ENCODE data around the gene ABHD5.
"Not testable (repeated sequence)": the region's sequence is repeated elsewhere in the genome, so short reads cannot be mapped to it uniquely, and the experiment has no call there.

The ABHD5 gene

DNA sequence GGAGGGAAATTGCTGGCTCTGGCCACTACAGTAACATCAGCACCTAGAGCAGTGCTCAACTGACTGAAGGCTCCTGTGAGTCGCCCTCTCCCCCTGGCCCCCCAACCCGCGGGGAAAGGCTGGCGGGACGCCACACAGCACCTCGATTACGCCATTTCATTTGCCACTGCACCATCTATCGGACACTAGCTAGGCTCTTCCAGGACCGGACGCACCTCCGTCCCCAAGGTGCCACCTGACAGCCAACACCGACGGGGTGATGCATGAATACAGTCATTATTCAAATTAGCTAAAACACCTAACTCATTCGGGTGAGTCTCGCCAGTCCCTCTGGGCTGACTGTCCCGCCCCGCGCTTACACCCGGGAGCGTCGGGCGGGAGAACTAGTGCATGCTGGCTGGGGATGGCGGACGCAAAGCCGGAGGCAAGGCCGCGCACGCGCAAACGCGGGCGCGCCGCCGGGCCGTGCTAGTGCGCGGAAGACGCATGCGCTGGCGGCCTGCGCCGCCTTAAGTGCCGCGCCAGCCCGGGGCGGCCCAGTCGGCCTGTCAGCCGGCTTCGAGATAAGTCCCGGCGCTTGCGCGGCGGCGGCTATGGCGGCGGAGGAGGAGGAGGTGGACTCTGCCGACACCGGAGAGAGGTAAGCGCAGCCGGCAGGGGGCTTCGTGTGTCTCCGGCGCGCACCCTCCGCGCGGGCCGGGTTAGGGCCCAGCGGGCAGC, at the start of gene ABHD5:
ABHD5 (plus strand) TSS at position 539 of the 720 bp plus-strand sequence; CDS start at position 594, 55 bp downstream.
- peak; percentile 94 for ATAC-seq (replicated peaks; ENCODE audit: extremely low read depth, poor library complexity, severe bottlenecking)
- peak within 1 kb of the TSS; percentile 89 for H3K27ac Mint-ChIP-seq (ENCODE audit: low read depth)
- H3K36me3 Mint-ChIP-seq (ENCODE audit: insufficient read depth): peaks cover 10% of the 10 kb centered on the region
- DNase-seq (ENCODE audit: low spot score in 2 of 2): peak; percentile 94
- no peaks in the 10 kb centered on the region for H3K9me3 Mint-ChIP-seq
- peak within 1 kb of the TSS; percentile 88 for H3K4me3 Mint-ChIP-seq
- peaks cover 26% of the 10 kb centered on the region for H3K4me1 Mint-ChIP-seq
- H3K27me3 Mint-ChIP-seq: no peaks in the 10 kb centered on the region

DNA sequence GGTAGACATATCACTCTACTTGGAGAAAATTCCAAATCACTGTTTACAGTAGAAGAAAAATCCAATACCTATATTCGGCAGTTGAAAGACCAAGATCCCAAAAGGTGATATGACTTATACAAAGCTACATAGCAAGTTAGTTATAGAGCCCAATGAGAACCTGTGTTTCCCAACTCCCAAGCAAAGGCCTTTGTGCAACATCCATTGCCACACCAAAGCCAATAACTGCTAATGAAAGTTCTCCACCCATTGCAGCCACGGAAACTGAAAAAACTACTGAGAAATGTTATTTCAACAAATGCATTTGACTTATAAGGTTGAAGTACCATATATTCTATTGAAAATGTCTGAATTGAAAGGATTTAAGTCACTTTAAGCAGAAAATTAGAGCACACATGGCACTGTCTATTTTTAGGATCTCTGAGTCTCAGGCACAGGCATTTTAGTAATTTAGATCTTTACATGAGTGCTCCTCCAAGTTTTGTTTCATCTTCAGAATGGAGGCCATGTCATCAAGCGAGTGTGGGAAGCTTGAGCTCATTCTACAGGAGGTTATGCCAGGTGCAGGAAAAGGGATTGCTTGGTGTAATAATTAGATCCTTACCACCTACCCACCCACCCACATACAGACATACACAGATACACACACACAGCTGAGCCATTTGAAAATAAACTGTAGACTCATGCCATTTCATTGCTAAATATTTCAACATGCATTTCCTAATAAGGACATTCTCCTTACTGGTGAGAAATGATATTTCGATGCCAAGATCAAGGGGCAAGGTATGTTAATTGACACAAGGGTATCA, 49.2 kb upstream of the ABHD5 start:
- ATAC-seq (replicated peaks; ENCODE audit: extremely low read depth, poor library complexity, severe bottlenecking) (no peak), DNase-seq (ENCODE audit: low spot score in 2 of 2) (no peak)
- no peaks in the 10 kb centered on the region for H3K36me3 Mint-ChIP-seq (ENCODE audit: insufficient read depth)
- H3K4me1 Mint-ChIP-seq: no peaks in the 10 kb centered on the region
- peaks cover 36% of the 10 kb centered on the region for H3K27me3 Mint-ChIP-seq
- no peak overlapping the region for H3K27ac Mint-ChIP-seq (ENCODE audit: low read depth)
- H3K9me3 Mint-ChIP-seq: no peaks in the 10 kb centered on the region
- no peak overlapping the region for H3K4me3 Mint-ChIP-seq

DNA sequence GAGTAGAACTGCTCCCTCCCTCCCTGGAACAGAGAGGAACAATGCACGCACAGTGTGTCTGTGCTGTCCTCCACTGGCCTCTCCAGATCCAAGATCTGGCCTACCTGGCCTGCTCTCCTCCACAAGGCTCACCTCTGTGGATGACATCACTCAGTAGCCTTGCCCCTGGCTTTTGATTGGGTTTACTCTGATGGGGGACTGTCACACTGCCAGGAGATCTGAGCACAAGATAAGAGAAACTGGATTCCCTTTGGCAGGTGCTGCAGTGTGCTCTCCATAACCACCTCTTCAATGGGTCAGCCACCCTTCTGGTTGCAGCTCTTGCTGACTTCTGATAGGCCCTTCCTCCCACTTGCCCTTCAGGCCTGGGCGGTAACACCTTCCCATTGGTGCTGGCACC, 46.3 kb upstream of the ABHD5 start:
- ATAC-seq (replicated peaks; ENCODE audit: extremely low read depth, poor library complexity, severe bottlenecking) (no peak), DNase-seq (ENCODE audit: low spot score in 2 of 2) (no peak)
- H3K4me3 Mint-ChIP-seq: no peak overlapping the region
- no peaks in the 10 kb centered on the region for H3K36me3 Mint-ChIP-seq (ENCODE audit: insufficient read depth)
- peaks cover 51% of the 10 kb centered on the region for H3K27me3 Mint-ChIP-seq
- H3K27ac Mint-ChIP-seq (ENCODE audit: low read depth): no peak overlapping the region
- H3K4me1 Mint-ChIP-seq: no peaks in the 10 kb centered on the region
- H3K9me3 Mint-ChIP-seq: no peaks in the 10 kb centered on the region

DNA sequence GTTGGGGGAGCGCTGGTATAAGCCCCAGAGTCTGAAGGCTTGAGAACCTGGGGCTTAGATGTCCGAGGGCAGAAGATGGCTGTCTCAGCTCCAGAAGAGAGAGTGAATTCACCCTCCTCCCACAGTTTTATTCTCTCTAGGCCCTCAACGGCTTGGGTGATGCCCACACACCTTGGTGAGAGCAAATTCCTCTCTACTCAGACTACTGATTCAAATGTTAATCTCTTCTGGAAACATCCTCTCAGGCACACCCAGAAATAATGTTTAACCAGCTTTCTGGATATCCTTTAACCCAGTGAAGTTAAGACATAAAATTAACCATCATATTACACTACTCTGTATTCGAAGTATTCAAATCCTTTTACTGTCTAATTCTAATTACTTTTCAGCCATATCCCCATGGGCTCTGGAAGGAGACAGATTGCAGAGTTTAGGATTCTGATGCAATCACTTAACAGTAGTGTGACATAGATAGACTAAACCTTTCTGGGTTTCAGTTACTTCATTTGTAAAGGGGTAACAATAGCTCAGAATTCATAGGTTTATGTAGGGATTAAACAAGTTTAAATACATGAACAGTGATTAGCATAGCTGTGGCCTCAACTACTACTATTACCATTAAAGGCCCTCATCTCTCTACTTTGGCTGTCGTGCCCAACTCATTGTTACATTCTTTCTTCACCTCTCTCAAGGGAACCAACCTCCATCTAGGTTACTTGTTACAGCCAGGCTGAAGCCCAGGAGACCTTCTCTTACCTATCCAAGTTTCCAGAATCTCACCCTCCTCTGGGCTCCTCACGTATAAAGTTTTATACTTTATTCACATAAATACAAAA, 43.2 kb upstream of the ABHD5 start:
- Mint-ChIP-seq H3K27ac (ENCODE audit: low read depth) (no peak overlapping the region), H3K36me3 (ENCODE audit: insufficient read depth) (no peaks in the 10 kb centered on the region), H3K27me3 (peaks cover 61% of the 10 kb centered on the region), H3K9me3 (no peaks in the 10 kb centered on the region), H3K4me3 (no peak overlapping the region), H3K4me1 (no peaks in the 10 kb centered on the region)
- DNase-seq (ENCODE audit: low spot score in 2 of 2): no peak
- no peak for ATAC-seq (replicated peaks; ENCODE audit: extremely low read depth, poor library complexity, severe bottlenecking)

DNA sequence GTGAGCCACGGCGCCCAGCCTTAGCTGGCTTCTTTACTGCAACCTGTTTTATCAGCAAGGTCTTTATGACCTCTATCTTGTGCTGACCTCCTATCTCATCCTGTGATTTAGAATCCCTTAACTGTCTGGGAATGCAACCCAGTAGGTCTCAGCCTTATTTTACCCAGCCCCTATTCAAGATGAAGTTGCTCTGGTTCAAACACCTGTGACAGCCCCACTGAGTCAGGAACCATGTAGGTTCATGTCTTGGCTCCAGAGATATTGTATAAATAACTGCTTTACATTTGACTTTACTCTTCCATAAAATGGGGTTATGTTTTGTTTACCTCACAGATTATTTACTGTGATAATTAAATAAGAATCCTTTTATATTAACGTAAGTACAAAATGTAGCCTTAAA, 41.8 kb upstream of the ABHD5 start:
- H3K4me3 Mint-ChIP-seq: no peak overlapping the region
- H3K27ac Mint-ChIP-seq (ENCODE audit: low read depth): no peak overlapping the region
- ATAC-seq (replicated peaks; ENCODE audit: extremely low read depth, poor library complexity, severe bottlenecking): no peak
- H3K36me3 Mint-ChIP-seq (ENCODE audit: insufficient read depth): no peaks in the 10 kb centered on the region
- peaks cover 56% of the 10 kb centered on the region for H3K27me3 Mint-ChIP-seq
- H3K4me1 Mint-ChIP-seq: no peaks in the 10 kb centered on the region
- DNase-seq (ENCODE audit: low spot score in 2 of 2): no peak
- no peaks in the 10 kb centered on the region for H3K9me3 Mint-ChIP-seq

DNA sequence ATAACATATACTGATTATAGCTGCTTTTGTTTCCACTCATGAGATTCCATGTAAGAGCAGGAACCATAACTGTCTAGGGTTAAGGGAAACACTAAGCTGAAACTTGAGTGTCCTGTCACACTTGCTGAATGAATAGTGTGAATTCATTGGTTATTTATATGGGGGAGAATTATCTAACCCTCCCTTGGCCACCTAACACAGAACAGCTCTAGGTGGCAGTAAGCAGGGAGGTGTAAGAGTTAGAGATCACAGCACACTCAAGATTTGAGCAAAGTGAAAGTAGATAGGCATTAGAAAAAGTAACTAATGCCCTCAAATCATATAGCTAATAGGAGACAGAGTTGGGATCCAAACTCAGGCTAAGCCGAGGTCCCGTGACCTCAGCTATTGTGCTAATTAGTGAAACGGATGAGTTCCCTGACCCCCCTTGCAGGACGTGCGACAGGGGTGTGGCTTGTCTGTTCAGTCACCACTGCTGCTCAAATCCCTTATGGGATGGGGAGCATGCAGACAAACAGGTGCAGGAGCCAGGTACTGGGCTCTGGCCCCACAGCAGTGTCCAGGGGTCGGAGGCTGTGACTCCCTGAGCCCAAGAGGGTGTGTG, 41.3 kb upstream of the ABHD5 start:
- H3K9me3 Mint-ChIP-seq: no peaks in the 10 kb centered on the region
- H3K36me3 Mint-ChIP-seq (ENCODE audit: insufficient read depth): no peaks in the 10 kb centered on the region
- no peak for ATAC-seq (replicated peaks; ENCODE audit: extremely low read depth, poor library complexity, severe bottlenecking)
- H3K27ac Mint-ChIP-seq (ENCODE audit: low read depth): no peak overlapping the region
- DNase-seq (ENCODE audit: low spot score in 2 of 2): no peak
- no peak overlapping the region for H3K4me3 Mint-ChIP-seq
- H3K4me1 Mint-ChIP-seq: no peaks in the 10 kb centered on the region
- H3K27me3 Mint-ChIP-seq: peaks cover 51% of the 10 kb centered on the region

DNA sequence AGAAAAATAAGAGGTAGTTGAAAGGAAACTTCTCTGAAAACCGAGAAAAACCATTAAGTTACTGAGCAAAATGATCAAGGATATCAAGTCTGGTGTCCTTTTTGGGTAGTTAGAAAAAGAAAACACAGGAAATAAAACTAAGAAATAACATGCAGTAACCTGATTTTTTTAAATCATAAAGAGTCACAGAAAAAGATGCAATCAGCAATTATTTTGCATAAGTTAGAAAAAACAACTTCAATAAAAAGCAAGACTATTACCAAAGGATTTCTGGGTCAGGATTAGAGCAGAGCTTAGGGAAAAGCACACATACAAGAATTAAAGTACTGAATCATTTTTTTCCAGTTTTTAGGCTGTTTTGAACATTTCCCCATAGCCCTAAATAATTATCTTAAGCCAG, 40.4 kb upstream of the ABHD5 start:
- Mint-ChIP-seq H3K27ac (ENCODE audit: low read depth) (no peak overlapping the region), H3K27me3 (peaks cover 44% of the 10 kb centered on the region), H3K4me1 (no peaks in the 10 kb centered on the region), H3K4me3 (no peak overlapping the region), H3K9me3 (no peaks in the 10 kb centered on the region), H3K36me3 (ENCODE audit: insufficient read depth) (no peaks in the 10 kb centered on the region)
- no peak for ATAC-seq (replicated peaks; ENCODE audit: extremely low read depth, poor library complexity, severe bottlenecking)
- no peak for DNase-seq (ENCODE audit: low spot score in 2 of 2)

DNA sequence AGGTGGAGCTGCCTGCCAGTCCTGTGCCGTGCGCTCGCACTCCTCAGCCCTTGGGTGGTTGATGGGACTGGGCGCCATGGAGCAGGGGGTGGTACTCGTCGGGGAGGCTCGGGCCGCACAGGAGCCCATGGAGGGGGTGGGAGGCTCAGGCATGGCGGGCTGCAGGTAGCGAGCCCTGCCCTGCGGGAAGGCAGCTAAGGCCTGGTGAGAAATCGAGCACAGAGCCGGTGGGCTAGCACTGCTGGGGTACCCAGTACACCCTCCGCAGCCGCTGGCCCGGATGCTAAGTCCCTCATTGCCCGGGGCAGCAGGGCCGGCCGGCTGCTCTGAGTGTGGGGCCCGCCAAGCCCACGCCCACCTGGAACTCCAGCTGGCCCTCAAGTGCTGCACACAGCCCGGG, 34.3 kb upstream of the ABHD5 start:
- H3K4me1 Mint-ChIP-seq; DNase-seq (ENCODE audit: low spot score in 2 of 2); ATAC-seq (replicated peaks; ENCODE audit: extremely low read depth, poor library complexity, severe bottlenecking); H3K27ac Mint-ChIP-seq (ENCODE audit: low read depth); H3K36me3 Mint-ChIP-seq (ENCODE audit: insufficient read depth); H3K9me3 Mint-ChIP-seq; H3K4me3 Mint-ChIP-seq; H3K27me3 Mint-ChIP-seq: not testable (repeated sequence)

DNA sequence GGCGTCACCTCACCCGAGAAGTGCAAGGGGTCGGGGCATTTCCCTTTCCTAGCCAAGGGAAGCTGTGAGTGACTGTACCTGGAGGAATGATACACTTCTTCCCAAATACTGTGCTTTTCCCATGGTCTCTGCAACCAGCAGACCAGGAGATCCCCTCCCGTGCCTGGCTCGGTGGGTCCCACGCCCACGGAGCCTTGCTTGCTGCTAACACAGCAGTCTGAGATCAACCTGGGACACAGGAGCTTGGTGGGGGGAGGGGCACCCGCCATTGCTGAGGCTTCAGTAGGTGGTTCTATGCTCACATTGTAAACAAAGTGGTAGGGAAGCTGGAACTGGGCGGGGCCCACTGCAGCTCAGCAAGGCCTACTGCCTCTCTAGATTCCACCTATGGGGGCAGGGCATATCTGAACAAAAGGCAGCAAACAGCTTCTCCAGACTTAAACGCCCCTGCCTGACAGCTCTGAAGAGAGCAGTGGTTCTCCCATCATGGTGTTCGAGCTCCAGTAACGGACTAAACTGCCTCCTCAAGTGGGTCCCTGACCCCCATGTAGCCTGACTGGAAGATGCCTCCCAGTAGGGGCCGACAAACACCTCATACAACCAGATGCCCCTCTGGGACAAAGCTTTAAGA, 31.4 kb upstream of the ABHD5 start:
- peaks cover 26% of the 10 kb centered on the region for H3K27me3 Mint-ChIP-seq
- no peak overlapping the region for H3K27ac Mint-ChIP-seq (ENCODE audit: low read depth)
- DNase-seq (ENCODE audit: low spot score in 2 of 2) (no peak), ATAC-seq (replicated peaks; ENCODE audit: extremely low read depth, poor library complexity, severe bottlenecking) (no peak)
- no peaks in the 10 kb centered on the region for H3K36me3 Mint-ChIP-seq (ENCODE audit: insufficient read depth)
- H3K9me3 Mint-ChIP-seq: no peaks in the 10 kb centered on the region
- no peaks in the 10 kb centered on the region for H3K4me1 Mint-ChIP-seq
- H3K4me3 Mint-ChIP-seq: no peak overlapping the region

DNA sequence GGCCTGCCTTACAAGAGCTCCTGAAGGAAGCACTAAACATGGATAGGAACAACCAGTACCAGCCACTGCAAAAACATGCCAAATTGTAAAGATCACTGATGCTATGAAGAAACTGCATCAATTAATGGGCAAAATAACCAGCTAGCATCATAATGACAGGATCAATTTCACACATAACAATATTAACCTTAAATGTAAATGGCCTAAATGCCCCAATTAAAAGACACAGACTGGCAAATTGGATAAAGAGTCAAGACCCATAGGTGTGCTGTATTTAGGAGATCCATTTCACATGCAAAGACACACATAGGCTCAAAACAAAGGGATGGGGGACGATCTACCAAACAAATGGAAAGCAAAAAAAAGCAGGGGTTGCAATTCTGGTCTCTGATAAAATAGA, 29.4 kb upstream of the ABHD5 start:
- not testable (repeated sequence) for H3K4me3 Mint-ChIP-seq; H3K36me3 Mint-ChIP-seq (ENCODE audit: insufficient read depth); ATAC-seq (replicated peaks; ENCODE audit: extremely low read depth, poor library complexity, severe bottlenecking); H3K27ac Mint-ChIP-seq (ENCODE audit: low read depth); H3K9me3 Mint-ChIP-seq; DNase-seq (ENCODE audit: low spot score in 2 of 2); H3K4me1 Mint-ChIP-seq
- peaks cover 34% of the 10 kb centered on the region for H3K27me3 Mint-ChIP-seq

DNA sequence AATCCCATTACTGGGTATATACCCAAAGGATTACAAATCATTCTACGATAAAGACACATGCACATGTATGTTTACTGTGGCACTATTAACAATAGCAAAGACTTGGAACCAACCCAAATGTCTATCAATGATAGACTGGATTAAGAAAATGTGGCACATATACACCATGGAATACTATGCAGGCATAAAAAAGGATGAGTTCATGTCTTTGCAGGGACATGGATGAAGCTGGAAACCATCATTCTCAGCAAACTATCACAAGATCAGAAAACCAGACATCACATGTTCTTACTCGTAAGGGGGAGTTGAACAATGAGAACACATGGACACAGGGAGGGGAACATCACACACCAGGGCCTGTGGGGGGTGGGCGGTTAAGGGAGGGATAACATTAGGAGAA, 25.7 kb upstream of the ABHD5 start:
- not testable (repeated sequence) for ATAC-seq (replicated peaks; ENCODE audit: extremely low read depth, poor library complexity, severe bottlenecking); H3K27ac Mint-ChIP-seq (ENCODE audit: low read depth); DNase-seq (ENCODE audit: low spot score in 2 of 2); H3K4me3 Mint-ChIP-seq; H3K36me3 Mint-ChIP-seq (ENCODE audit: insufficient read depth); H3K4me1 Mint-ChIP-seq; H3K9me3 Mint-ChIP-seq
- peaks cover 55% of the 10 kb centered on the region for H3K27me3 Mint-ChIP-seq

Measured in central memory CD8-positive, alpha-beta T cell (primary cell).